MM.1S (cell line): ENCODE measurements around the gene PLIN3.

ENCODE experiments used
- EZH2 ChIP-seq: fragments of 300-600 bp; sonication (generic); optimal IDR thresholded peaks from 2 replicates; pipeline ENCODE3; 2017; ENCODE audit warnings: low read depth, mild to moderate bottlenecking, antibody characterized with exemption, low read length, mixed read lengths
- EZH2phosphoT487 ChIP-seq: fragments of 300-600 bp; sonication (generic); IDR thresholded peaks from 2 replicates; pipeline ENCODE4 v1.6.1; 2018; ENCODE audit warnings: antibody characterized with exemption, low read length
- TF ChIP-seq, protein P1 (sequence below): fragments of 300-600 bp; sonication (generic); IDR thresholded peaks from 2 replicates; pipeline ENCODE4 v1.5.1; 2016; ENCODE audit warnings: antibody characterized with exemption, low read length, mixed read lengths

- TF ChIP-seq, protein P1, sequence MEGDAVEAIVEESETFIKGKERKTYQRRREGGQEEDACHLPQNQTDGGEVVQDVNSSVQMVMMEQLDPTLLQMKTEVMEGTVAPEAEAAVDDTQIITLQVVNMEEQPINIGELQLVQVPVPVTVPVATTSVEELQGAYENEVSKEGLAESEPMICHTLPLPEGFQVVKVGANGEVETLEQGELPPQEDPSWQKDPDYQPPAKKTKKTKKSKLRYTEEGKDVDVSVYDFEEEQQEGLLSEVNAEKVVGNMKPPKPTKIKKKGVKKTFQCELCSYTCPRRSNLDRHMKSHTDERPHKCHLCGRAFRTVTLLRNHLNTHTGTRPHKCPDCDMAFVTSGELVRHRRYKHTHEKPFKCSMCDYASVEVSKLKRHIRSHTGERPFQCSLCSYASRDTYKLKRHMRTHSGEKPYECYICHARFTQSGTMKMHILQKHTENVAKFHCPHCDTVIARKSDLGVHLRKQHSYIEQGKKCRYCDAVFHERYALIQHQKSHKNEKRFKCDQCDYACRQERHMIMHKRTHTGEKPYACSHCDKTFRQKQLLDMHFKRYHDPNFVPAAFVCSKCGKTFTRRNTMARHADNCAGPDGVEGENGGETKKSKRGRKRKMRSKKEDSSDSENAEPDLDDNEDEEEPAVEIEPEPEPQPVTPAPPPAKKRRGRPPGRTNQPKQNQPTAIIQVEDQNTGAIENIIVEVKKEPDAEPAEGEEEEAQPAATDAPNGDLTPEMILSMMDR = no peak
- no peak for TF ChIP-seq EZH2phosphoT487
- TF ChIP-seq EZH2 = no peak
These were observed 52.6 kb downstream of the PLIN3 start for GRCh38 chr19:4814625-4815425.
